DND-41 (cell line): Measurements from ENCODE around the gene ASPN.

ENCODE experiments used
- EZH2 ChIP-seq: IDR thresholded peaks from 3 replicates; pipeline ENCODE4 v1.6.1; 2012; ENCODE audit warnings: borderline replicate concordance, low read depth, mild to moderate bottlenecking, moderate library complexity, low read length, inconsistent platforms; ENCODE audit not compliant: severe bottlenecking
- TF ChIP-seq, protein P1 (sequence below): IDR thresholded peaks from 2 replicates; pipeline ENCODE4 v1.5.1; 2012; ENCODE audit warnings: borderline replicate concordance, low read length, moderate library complexity, mild to moderate bottlenecking; ENCODE audit not compliant: poor library complexity, severe bottlenecking; ENCODE audit errors: extremely low read depth

DNA sequence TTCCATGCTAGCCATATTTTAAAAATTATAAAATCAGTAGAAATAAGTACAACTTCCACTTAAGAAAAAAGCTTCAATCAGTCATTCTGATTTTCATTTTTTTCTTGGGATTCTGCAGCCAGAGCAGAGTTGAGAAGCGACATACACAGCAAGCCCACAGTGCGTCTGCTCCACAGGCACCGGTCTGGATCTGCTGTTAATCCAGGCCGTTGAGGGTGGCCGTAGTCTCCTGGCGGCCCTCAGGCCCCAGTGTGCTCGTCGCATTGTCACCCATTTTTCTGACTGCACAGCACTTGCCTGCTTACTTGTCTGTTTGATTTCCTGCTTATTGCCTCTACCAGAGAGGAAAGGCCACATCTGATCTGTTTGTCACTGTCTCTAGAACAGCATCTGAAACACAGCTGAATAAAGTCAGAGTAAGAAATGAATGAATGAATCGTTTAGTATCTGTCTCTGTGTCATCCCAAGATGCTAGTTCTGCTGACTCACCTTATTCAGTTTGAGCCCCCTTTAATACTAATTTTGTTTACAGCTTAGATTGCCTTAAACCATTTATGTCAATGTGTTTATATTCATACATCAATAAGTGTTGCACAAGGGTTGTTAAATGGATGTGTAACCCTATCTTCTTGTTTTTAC, 11.6 kb upstream of the ASPN start:
- TF ChIP-seq, protein P1, sequence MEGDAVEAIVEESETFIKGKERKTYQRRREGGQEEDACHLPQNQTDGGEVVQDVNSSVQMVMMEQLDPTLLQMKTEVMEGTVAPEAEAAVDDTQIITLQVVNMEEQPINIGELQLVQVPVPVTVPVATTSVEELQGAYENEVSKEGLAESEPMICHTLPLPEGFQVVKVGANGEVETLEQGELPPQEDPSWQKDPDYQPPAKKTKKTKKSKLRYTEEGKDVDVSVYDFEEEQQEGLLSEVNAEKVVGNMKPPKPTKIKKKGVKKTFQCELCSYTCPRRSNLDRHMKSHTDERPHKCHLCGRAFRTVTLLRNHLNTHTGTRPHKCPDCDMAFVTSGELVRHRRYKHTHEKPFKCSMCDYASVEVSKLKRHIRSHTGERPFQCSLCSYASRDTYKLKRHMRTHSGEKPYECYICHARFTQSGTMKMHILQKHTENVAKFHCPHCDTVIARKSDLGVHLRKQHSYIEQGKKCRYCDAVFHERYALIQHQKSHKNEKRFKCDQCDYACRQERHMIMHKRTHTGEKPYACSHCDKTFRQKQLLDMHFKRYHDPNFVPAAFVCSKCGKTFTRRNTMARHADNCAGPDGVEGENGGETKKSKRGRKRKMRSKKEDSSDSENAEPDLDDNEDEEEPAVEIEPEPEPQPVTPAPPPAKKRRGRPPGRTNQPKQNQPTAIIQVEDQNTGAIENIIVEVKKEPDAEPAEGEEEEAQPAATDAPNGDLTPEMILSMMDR = no peak
- no peak for TF ChIP-seq EZH2
